DMS153 treated with DMSO at 0.1 percent for 48 hours (cell line): ENCODE results near the gene SLC2A13.
A peak's percentile ranks its signal among the peaks of the same experiment; 100 is the strongest.
"Not testable (repeated sequence)": the region's sequence is repeated elsewhere in the genome, so short reads cannot be mapped to it uniquely, and the experiment has no call there.

Experiments used
- DNase-seq: peaks from one replicate; lab custom pipeline; 2025; ENCODE audit not compliant: unreplicated experiment; lab: John Stamatoyannopoulos, UW

Gene SLC2A13

GRCh38 chr12:39815746-39816145 is 290.1 kb downstream of the SLC2A13 start:
- DNase-seq = no peak

- no peak for DNase-seq
Observed at GRCh38 chr12:39814626-39815025, 291.3 kb downstream of the SLC2A13 start.

- DNase-seq = no peak
Observed at GRCh38 chr12:39813776-39814175, 292.1 kb downstream of the SLC2A13 start.

GRCh38 chr12:39812456-39812855 is 293.4 kb downstream of the SLC2A13 start:
- DNase-seq = not testable (repeated sequence)

GRCh38 chr12:39807043-39807442 is 298.8 kb downstream of the SLC2A13 start:
- no peak for DNase-seq

GRCh38 chr12:39805651-39806050 is 300.2 kb downstream of the SLC2A13 start:
- DNase-seq = no peak

- no peak for DNase-seq
Observed at GRCh38 chr12:39804898-39805297, 301.0 kb downstream of the SLC2A13 start.

- DNase-seq = no peak
Observed at GRCh38 chr12:39804479-39804878, 301.4 kb downstream of the SLC2A13 start.

- DNase-seq = no peak
Observed at GRCh38 chr12:39803151-39803550, 302.7 kb downstream of the SLC2A13 start.

GRCh38 chr12:39798977-39799376 is 306.9 kb downstream of the SLC2A13 start:
- DNase-seq = no peak

GRCh38 chr12:39798429-39798828 is 307.5 kb downstream of the SLC2A13 start:
- DNase-seq = no peak

GRCh38 chr12:39795481-39795880 is 310.4 kb downstream of the SLC2A13 start:
- no peak for DNase-seq

GRCh38 chr12:39792938-39793337 is 312.9 kb downstream of the SLC2A13 start:
- no peak for DNase-seq

GRCh38 chr12:39788239-39788638 is 317.6 kb downstream of the SLC2A13 start:
- no peak for DNase-seq

GRCh38 chr12:39785814-39786213 is 320.1 kb downstream of the SLC2A13 start:
- DNase-seq = not testable (repeated sequence)

- DNase-seq = no peak
Observed at GRCh38 chr12:39782026-39782545, 323.8 kb downstream of the SLC2A13 start.

GRCh38 chr12:39780913-39781446 is 324.9 kb downstream of the SLC2A13 start:
- DNase-seq = peak; percentile 80

GRCh38 chr12:39780411-39780912 is 325.4 kb downstream of the SLC2A13 start:
- no peak for DNase-seq

GRCh38 chr12:39779768-39780340 is 326.0 kb downstream of the SLC2A13 start:
- DNase-seq = no peak

GRCh38 chr12:39777465-39777864 is 328.4 kb downstream of the SLC2A13 start:
- DNase-seq = no peak

- DNase-seq = no peak
Observed at GRCh38 chr12:39773266-39773665, 332.6 kb downstream of the SLC2A13 start.

- DNase-seq = no peak
Observed at GRCh38 chr12:39772821-39773259, 333.0 kb downstream of the SLC2A13 start.

GRCh38 chr12:39771456-39771855 is 334.4 kb downstream of the SLC2A13 start:
- no peak for DNase-seq
